CD4-positive, alpha-beta T cell (primary cell): ENCODE results near the gene PTPN21. TPM values are rescaled to one million over a fixed set of nuclear protein-coding genes. Genes with fewer than 3 reads are reported as not detected.

ENCODE experiments used
- ATAC-seq: fragments of 200-7000 bp; cut with Tn5 transposase; one replicate; pipeline ENCODE4 v1.10.0; 2022; ENCODE audit warnings: mild to moderate bottlenecking; ENCODE audit not compliant: poor library complexity
- CTCF ChIA-PET: fragments of 350-600 bp; sonication (Branson Sonifier 250); formaldehyde crosslinking; loops from one replicate; lab custom pipeline; 2021; ENCODE audit warnings: antibody characterized with exemption, inconsistent platforms; lab: Charles Lee
- POLR2A ChIA-PET: fragments of 350-600 bp; sonication (Branson Sonifier 250); formaldehyde crosslinking; loops from one replicate; lab custom pipeline; 2021; ENCODE audit warnings: antibody characterized with exemption, inconsistent platforms; lab: Charles Lee
- DNase-seq, 14 experiments: peaks; one replicate each; pipeline ENCODE4 v3.0.0-alpha.2; 2013 to 2020; ENCODE audit warnings: mixed read lengths in 2 of 14
- H3K27ac ChIP-seq, 2 donors: one replicate each; pipeline versions ENCODE4 v1.5.1 to v1.7.0; 2013; ENCODE audit warnings: low read length in 2 of 2, low read depth in 1 of 2, mild to moderate bottlenecking in 1 of 2
- H3K27me3 ChIP-seq, 2 experiments: 1 replicate in 1 of 2; 2 replicates in 1 of 2; pipeline versions ENCODE4 v1.6.1 to v1.7.0; 2013; ENCODE audit warnings: low read length in 2 of 2, control low read depth in 1 of 2, mild to moderate bottlenecking in 1 of 2, moderate library complexity in 1 of 2; ENCODE audit not compliant: insufficient read depth in 2 of 2, control insufficient read depth in 1 of 2
- H3K36me3 ChIP-seq: one replicate; pipeline ENCODE4 v1.6.1; 2013; ENCODE audit warnings: low read length, control low read depth; ENCODE audit not compliant: insufficient read depth
- H3K4me1 ChIP-seq: one replicate; pipeline ENCODE4 v1.6.1; 2013; ENCODE audit warnings: low read length, control low read depth; ENCODE audit not compliant: insufficient read depth
- H3K4me3 ChIP-seq: one replicate; pipeline ENCODE4 v1.5.1; 2013; ENCODE audit warnings: mild to moderate bottlenecking, low read length, moderate library complexity
- H3K9me3 ChIP-seq, 2 experiments: 1 replicate in 1 of 2; 2 replicates in 1 of 2; pipeline versions ENCODE4 v1.6.1 to v1.7.0; 2013; ENCODE audit warnings: low read length in 2 of 2, mild to moderate bottlenecking in 2 of 2, control low read depth in 1 of 2, moderate library complexity in 1 of 2; ENCODE audit not compliant: control insufficient read depth in 1 of 2, insufficient read depth in 1 of 2
- H3K27ac Mint-ChIP-seq: one replicate; pipeline ENCODE4 v1.8.0; 2020; ENCODE audit warnings: mixed read lengths
- H3K27me3 Mint-ChIP-seq: one replicate; pipeline ENCODE4 v1.8.0; 2021; ENCODE audit warnings: mixed read lengths
- H3K36me3 Mint-ChIP-seq: one replicate; pipeline ENCODE4 v1.8.0; 2021; ENCODE audit warnings: low read depth, mixed read lengths
- H3K4me1 Mint-ChIP-seq: one replicate; pipeline ENCODE4 v1.8.0; 2021; ENCODE audit warnings: low read depth, mixed read lengths
- H3K4me3 Mint-ChIP-seq: one replicate; pipeline ENCODE4 v1.8.0; 2020; ENCODE audit warnings: mild to moderate bottlenecking, mixed read lengths
- H3K9me3 Mint-ChIP-seq: one replicate; pipeline ENCODE4 v1.8.0; 2020; ENCODE audit warnings: mixed read lengths
- intact Hi-C, 2 experiments: fragments of 100-400 bp; cut with DNase I in 1 of 2; cut with micrococcal nuclease in 1 of 2; formaldehyde crosslinking; loops; one replicate each; pipeline versions ENCODE4 v1.15.1 to v1.9.0; 2023 to 2025; cut with DNase I, micrococcal nuclease
- total RNA-seq, 174 experiments: library from RNA in 2 of 174; stranded (reverse) in 2 of 174; gene quantifications; one replicate each; pipeline ENCODE4 v1.2.3 and lab custom pipeline; 2021 to 2026
- TF ChIP-seq, protein P1 (sequence below): fragments of 200-600 bp; IDR thresholded peaks from one replicate; pipeline ENCODE4 v1.8.0; 2022; ENCODE audit warnings: antibody characterized with exemption, mild to moderate bottlenecking

Gene PTPN21
- total RNA-seq, 2 experiments from 2014 or later: not detected

GRCh38 chr14:88518592-88519512 lies 36.0 kb downstream of the PTPN21 start:
- Histone ChIP-seq H3K27me3 (peaks cover 4 to 6% of the 10 kb centered on the region in 2 experiments), H3K36me3 (no peaks in the 10 kb centered on the region), H3K4me3 (no peak overlapping the region), H3K4me1 (no peaks in the 10 kb centered on the region), H3K27ac (no peak overlapping the region), H3K9me3 (no peaks in the 10 kb centered on the region)
- no peak for ATAC-seq
- POLR2A ChIA-PET: no interaction called here
- TF ChIP-seq, protein P1, sequence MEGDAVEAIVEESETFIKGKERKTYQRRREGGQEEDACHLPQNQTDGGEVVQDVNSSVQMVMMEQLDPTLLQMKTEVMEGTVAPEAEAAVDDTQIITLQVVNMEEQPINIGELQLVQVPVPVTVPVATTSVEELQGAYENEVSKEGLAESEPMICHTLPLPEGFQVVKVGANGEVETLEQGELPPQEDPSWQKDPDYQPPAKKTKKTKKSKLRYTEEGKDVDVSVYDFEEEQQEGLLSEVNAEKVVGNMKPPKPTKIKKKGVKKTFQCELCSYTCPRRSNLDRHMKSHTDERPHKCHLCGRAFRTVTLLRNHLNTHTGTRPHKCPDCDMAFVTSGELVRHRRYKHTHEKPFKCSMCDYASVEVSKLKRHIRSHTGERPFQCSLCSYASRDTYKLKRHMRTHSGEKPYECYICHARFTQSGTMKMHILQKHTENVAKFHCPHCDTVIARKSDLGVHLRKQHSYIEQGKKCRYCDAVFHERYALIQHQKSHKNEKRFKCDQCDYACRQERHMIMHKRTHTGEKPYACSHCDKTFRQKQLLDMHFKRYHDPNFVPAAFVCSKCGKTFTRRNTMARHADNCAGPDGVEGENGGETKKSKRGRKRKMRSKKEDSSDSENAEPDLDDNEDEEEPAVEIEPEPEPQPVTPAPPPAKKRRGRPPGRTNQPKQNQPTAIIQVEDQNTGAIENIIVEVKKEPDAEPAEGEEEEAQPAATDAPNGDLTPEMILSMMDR: no peak
- DNase-seq: no peak
- Mint-ChIP-seq H3K27me3 (peaks cover 57% of the 10 kb centered on the region), H3K4me3 (no peak overlapping the region), H3K4me1 (peaks cover 6% of the 10 kb centered on the region), H3K27ac (no peak overlapping the region), H3K9me3 (no peaks in the 10 kb centered on the region), H3K36me3 (no peaks in the 10 kb centered on the region)
- CTCF ChIA-PET: no interaction called here
- intact Hi-C loops: no loop called here

- intact Hi-C loops: no loop called here
- Histone ChIP-seq H3K36me3 (no peaks in the 10 kb centered on the region), H3K4me3 (no peak overlapping the region), H3K4me1 (no peaks in the 10 kb centered on the region), H3K27me3 (peaks cover 6 to 7% of the 10 kb centered on the region in 2 experiments), H3K9me3 (no peaks in the 10 kb centered on the region), H3K27ac (no peak overlapping the region)
- ChIA-PET CTCF (no interaction called here), POLR2A (no interaction called here)
- Mint-ChIP-seq H3K9me3 (no peaks in the 10 kb centered on the region), H3K27me3 (peaks cover 62% of the 10 kb centered on the region), H3K4me3 (no peak overlapping the region), H3K36me3 (no peaks in the 10 kb centered on the region), H3K27ac (no peak overlapping the region), H3K4me1 (peaks cover 6% of the 10 kb centered on the region)
- DNase-seq (no peak), ATAC-seq (no peak)
- TF ChIP-seq, protein P1: no peak
These were observed 37.9 kb downstream of the PTPN21 start for GRCh38 chr14:88516861-88517357.

DNA sequence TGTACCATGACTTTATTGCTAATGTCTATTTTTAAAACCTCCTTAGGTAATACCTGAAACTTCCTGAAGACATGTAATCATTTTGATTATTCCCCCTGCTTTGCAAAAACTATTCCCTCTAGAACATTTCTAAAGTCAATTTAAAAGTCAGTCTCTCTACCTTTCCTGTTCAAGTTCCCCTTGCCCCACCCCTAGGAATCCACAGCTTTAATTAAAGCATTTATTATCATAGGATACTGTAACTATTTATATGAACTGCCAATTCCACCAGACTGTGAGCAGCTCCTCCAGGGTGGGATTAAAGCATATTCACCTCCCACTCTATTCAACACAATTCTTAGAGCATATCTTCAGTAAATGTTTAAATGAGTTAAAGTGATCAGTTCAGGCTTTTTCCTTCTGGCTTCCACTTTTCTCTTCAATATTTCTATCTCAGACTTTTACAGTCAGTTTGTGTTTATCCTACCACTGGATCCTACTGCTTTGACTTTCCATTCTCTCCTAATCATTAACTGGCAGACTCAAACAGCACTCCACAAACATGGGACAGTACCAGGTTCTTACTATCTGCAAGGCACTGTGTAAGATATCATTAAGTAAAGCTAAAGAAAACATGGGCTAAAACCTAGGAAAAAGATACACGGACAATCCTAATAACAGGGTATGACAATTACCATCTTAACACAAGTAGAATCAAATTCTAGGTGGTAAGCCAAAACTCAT lies 39.1 kb downstream of the PTPN21 start:
- DNase-seq (no peak), ATAC-seq (no peak)
- peaks cover 6% of the 10 kb centered on the region for H3K4me1 Mint-ChIP-seq
- Histone ChIP-seq H3K9me3 (no peaks in the 10 kb centered on the region), H3K4me1 (no peaks in the 10 kb centered on the region), H3K27ac (no peak overlapping the region), H3K36me3 (no peaks in the 10 kb centered on the region), H3K27me3 (peaks cover 6 to 7% of the 10 kb centered on the region in 2 experiments), H3K4me3 (no peak overlapping the region)
- no peaks in the 10 kb centered on the region for H3K9me3 Mint-ChIP-seq
- POLR2A ChIA-PET: interaction anchor here (1.2 kb wide), 1 partner anchor 19 kb away, joined by 3 read pairs; no protein-coding TSS in a partner anchor
- CTCF ChIA-PET: no interaction called here
- TF ChIP-seq, protein P1: no peak
- H3K27ac Mint-ChIP-seq: no peak overlapping the region
- intact Hi-C loops: no loop called here
- H3K27me3 Mint-ChIP-seq: peaks cover 57% of the 10 kb centered on the region
- no peaks in the 10 kb centered on the region for H3K36me3 Mint-ChIP-seq
- H3K4me3 Mint-ChIP-seq: no peak overlapping the region
